ENCODE data around the gene SMC1B. TPM values are rescaled to one million over a fixed set of nuclear protein-coding genes. Genes with fewer than 3 reads are reported as not detected.

Gene SMC1B
- total RNA-seq, 1 experiment from 2014 or later, result 0.10 TPM

- no TSS peak for BruUV-seq (replicated peaks)
- in situ Hi-C loops (cut with HindIII; ENCODE audit: low pct_unique_long_range_greater_than_20kb, low sequenced_read_pairs), result no loop called here
Observed at GRCh38 chr22:45341498-45341897, 71.9 kb downstream of the SMC1B start.

GRCh38 chr22:45340323-45340722 lies 73.1 kb downstream of the SMC1B start:
- no peaks in the 10 kb centered on the region for H3K4me1 ChIP-seq (ENCODE audit: control insufficient read depth, insufficient read depth, low read length)
- ChIA-PET POLR2A (no interaction called here), CTCF (no interaction called here)
- H3K4me3 ChIP-seq (ENCODE audit: low read depth in 2 of 2, low read length in 2 of 2), result no peak overlapping the region
- no peaks in the 10 kb centered on the region for H3K27me3 ChIP-seq (ENCODE audit: control insufficient read depth, insufficient read depth, low read length)
- TF ChIP-seq SIN3A (IDR thresholded peaks at IDR 0.05; ENCODE audit: borderline replicate concordance, insufficient read depth, low read depth, low read length) (no peak), POLR2AphosphoS5 (IDR thresholded peaks at IDR 0.05; ENCODE audit: low read depth, low read length) (no peak), CTCF (IDR thresholded peaks at IDR 0.05) (no peak), TCF7L2 (IDR thresholded peaks at IDR 0.05; ENCODE audit: low read depth, low read length) (no peak), REST (IDR thresholded peaks at IDR 0.05; ENCODE audit: insufficient read depth in 1 of 2, low read depth in 2 of 2, low read length in 1 of 2) (no peak)
- H3K36me3 ChIP-seq (ENCODE audit: control insufficient read depth, insufficient read depth, low read length), result no peaks in the 10 kb centered on the region
- no TSS peak for BruUV-seq (replicated peaks)
- no peak for ATAC-seq
- in situ Hi-C loops (cut with HindIII; ENCODE audit: low pct_unique_long_range_greater_than_20kb, low sequenced_read_pairs) (no loop called here), intact Hi-C loops (cut with micrococcal nuclease; ENCODE audit: unreplicated experiment) (no loop called here)
- no peak overlapping the region for H3K27ac ChIP-seq (ENCODE audit: low read length)
- H3K9me3 ChIP-seq (ENCODE audit: control insufficient read depth, insufficient read depth, low read depth, low read length), result no peaks in the 10 kb centered on the region
- DNase-seq (ENCODE audit: low read depth, low spot score), result no peak

More at GRCh38 chr22:45341498-45341897, 71.9 kb downstream of the SMC1B start:
- Histone ChIP-seq H3K36me3 (ENCODE audit: control insufficient read depth, insufficient read depth, low read length) (no peaks in the 10 kb centered on the region), H3K9me3 (ENCODE audit: control insufficient read depth, insufficient read depth, low read depth, low read length) (no peaks in the 10 kb centered on the region), H3K4me3 (ENCODE audit: low read depth in 2 of 2, low read length in 2 of 2) (no peak overlapping the region), H3K27ac (ENCODE audit: low read length) (no peak overlapping the region), H3K27me3 (ENCODE audit: control insufficient read depth, insufficient read depth, low read length) (no peaks in the 10 kb centered on the region), H3K4me1 (ENCODE audit: control insufficient read depth, insufficient read depth, low read length) (no peaks in the 10 kb centered on the region)
- ATAC-seq, result no peak
- no peak for DNase-seq (ENCODE audit: low read depth, low spot score)
- ChIA-PET POLR2A (no interaction called here), CTCF (no interaction called here)
- intact Hi-C loops (cut with micrococcal nuclease; ENCODE audit: unreplicated experiment), result no loop called here
- TF ChIP-seq POLR2AphosphoS5 (IDR thresholded peaks at IDR 0.05; ENCODE audit: low read depth, low read length) (no peak), REST (IDR thresholded peaks at IDR 0.05; ENCODE audit: insufficient read depth in 1 of 2, low read depth in 2 of 2, low read length in 1 of 2) (no peak), SIN3A (IDR thresholded peaks at IDR 0.05; ENCODE audit: borderline replicate concordance, insufficient read depth, low read depth, low read length) (no peak), TCF7L2 (IDR thresholded peaks at IDR 0.05; ENCODE audit: low read depth, low read length) (no peak)
